Panc1 (cell line): ENCODE results near the gene C4BPB. TPM values are rescaled to one million over a fixed set of nuclear protein-coding genes. Genes with fewer than 3 reads are reported as not detected.

Source experiments
- ATAC-seq: fragments of 200-7000 bp; cut with Tn5 transposase; 2 replicates; pipeline ENCODE4 v1.9.1; 2020; ENCODE audit warnings: mild to moderate bottlenecking, moderate library complexity
- BruUV-seq: library from RNA; stranded (reverse); fragments of 400-500 nt; replicated peaks from 2 replicates; lab custom pipeline; 2021; lab: Mats Ljungman, UMichigan
- CTCF ChIA-PET: fragments of 300-600 bp; sonication (Branson Sonifier 250); formaldehyde crosslinking; loops from one replicate; lab custom pipeline; 2022; ENCODE audit warnings: antibody characterized with exemption; lab: Charles Lee
- POLR2A ChIA-PET: fragments of 300-600 bp; sonication (Branson Sonifier 250); formaldehyde crosslinking; loops from one replicate; lab custom pipeline; 2022; ENCODE audit warnings: antibody characterized with exemption; lab: Charles Lee
- DNase-seq: peaks from one replicate; pipeline ENCODE4 v3.0.0-alpha.2; 2010; ENCODE audit warnings: low read depth, low spot score
- H3K27ac ChIP-seq: 2 replicates; pipeline ENCODE4 v1.5.1; 2011; ENCODE audit warnings: mild to moderate bottlenecking, low read length, inconsistent platforms
- H3K27me3 ChIP-seq: fragments of 200-500 bp; sonication (Bioruptor generic); 2 replicates; pipeline ENCODE4 v1.6.0; 2014; ENCODE audit warnings: low read length, inconsistent platforms; ENCODE audit not compliant: control insufficient read depth, insufficient read depth
- H3K36me3 ChIP-seq: fragments of 200-500 bp; sonication (Bioruptor generic); 2 replicates; pipeline ENCODE4 v1.5.1; 2014; ENCODE audit warnings: inconsistent platforms, mild to moderate bottlenecking, low read length, moderate library complexity; ENCODE audit not compliant: control insufficient read depth, insufficient read depth
- H3K4me1 ChIP-seq: 2 replicates; pipeline ENCODE4 v1.5.1; 2011; ENCODE audit warnings: inconsistent platforms, mild to moderate bottlenecking, low read length, moderate library complexity; ENCODE audit not compliant: control insufficient read depth, insufficient read depth
- H3K4me3 ChIP-seq, 2 experiments: 2 replicates each; pipeline ENCODE4 v1.5.1; 2011 to 2012; ENCODE audit warnings: low read depth in 2 of 2, low read length in 2 of 2, mild to moderate bottlenecking in 2 of 2, inconsistent platforms in 1 of 2, moderate library complexity in 1 of 2
- H3K9me3 ChIP-seq: fragments of 200-500 bp; sonication (Bioruptor generic); 2 replicates; pipeline ENCODE4 v1.5.1; 2014; ENCODE audit warnings: low read depth, mild to moderate bottlenecking, inconsistent platforms, low read length, moderate library complexity; ENCODE audit not compliant: control insufficient read depth, insufficient read depth
- POLR2AphosphoS5 ChIP-seq: IDR thresholded peaks from 2 replicates; pipeline ENCODE4 v1.6.1; 2012; ENCODE audit warnings: mild to moderate bottlenecking, low read depth, low read length, moderate library complexity
- REST ChIP-seq, 2 experiments: IDR thresholded peaks; 2 replicates each; pipeline ENCODE4 v1.6.1; 2011 to 2012; ENCODE audit warnings: low read depth in 2 of 2, control low read depth in 1 of 2, low read length in 1 of 2, mild to moderate bottlenecking in 1 of 2, moderate library complexity in 1 of 2; ENCODE audit not compliant: insufficient read depth in 1 of 2
- SIN3A ChIP-seq: IDR thresholded peaks from 2 replicates; pipeline ENCODE4 v1.6.1; 2012; ENCODE audit warnings: low read depth, mild to moderate bottlenecking, low read length, moderate library complexity, borderline replicate concordance; ENCODE audit not compliant: insufficient read depth
- TCF7L2 ChIP-seq: IDR thresholded peaks from 2 replicates; pipeline ENCODE4 v1.6.1; 2011; ENCODE audit warnings: mild to moderate bottlenecking, low read depth, low read length, inconsistent platforms
- in situ Hi-C: cut with HindIII; loops from 2 replicates; pipeline ENCODE4 v1.10.0; 2016; ENCODE audit warnings: low sequenced_read_pairs, low pct_unique_long_range_greater_than_20kb
- intact Hi-C: fragments of 100-400 bp; cut with micrococcal nuclease; formaldehyde crosslinking; loops from one replicate; pipeline ENCODE4 v1.10.0; 2022; ENCODE audit not compliant: unreplicated experiment
- total RNA-seq: library from RNA; stranded (reverse); gene quantifications from one replicate; pipeline ENCODE4 v1.2.1, GENCODE V29; 2021; ENCODE audit not compliant: unreplicated experiment
- TF ChIP-seq, protein P1 (sequence below): fragments of 450-650 bp; IDR thresholded peaks from 2 replicates; pipeline ENCODE4 v1.5.1; 2017; ENCODE audit warnings: mild to moderate bottlenecking

The C4BPB gene
- total RNA-seq, 1 experiment from 2014 or later = 0.62 TPM

- TF ChIP-seq POLR2AphosphoS5 (no peak), SIN3A (no peak), REST (IDR thresholded peaks at IDR 0.05; ENCODE audit: insufficient read depth in 1 of 2, low read depth in 2 of 2, low read length in 1 of 2) (no peak), TCF7L2 (no peak)
- TF ChIP-seq, protein P1, sequence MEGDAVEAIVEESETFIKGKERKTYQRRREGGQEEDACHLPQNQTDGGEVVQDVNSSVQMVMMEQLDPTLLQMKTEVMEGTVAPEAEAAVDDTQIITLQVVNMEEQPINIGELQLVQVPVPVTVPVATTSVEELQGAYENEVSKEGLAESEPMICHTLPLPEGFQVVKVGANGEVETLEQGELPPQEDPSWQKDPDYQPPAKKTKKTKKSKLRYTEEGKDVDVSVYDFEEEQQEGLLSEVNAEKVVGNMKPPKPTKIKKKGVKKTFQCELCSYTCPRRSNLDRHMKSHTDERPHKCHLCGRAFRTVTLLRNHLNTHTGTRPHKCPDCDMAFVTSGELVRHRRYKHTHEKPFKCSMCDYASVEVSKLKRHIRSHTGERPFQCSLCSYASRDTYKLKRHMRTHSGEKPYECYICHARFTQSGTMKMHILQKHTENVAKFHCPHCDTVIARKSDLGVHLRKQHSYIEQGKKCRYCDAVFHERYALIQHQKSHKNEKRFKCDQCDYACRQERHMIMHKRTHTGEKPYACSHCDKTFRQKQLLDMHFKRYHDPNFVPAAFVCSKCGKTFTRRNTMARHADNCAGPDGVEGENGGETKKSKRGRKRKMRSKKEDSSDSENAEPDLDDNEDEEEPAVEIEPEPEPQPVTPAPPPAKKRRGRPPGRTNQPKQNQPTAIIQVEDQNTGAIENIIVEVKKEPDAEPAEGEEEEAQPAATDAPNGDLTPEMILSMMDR = no peak
- no peaks in the 10 kb centered on the region for H3K4me1 ChIP-seq
- no peak for DNase-seq
- no peaks in the 10 kb centered on the region for H3K27me3 ChIP-seq
- ATAC-seq = no peak
- H3K9me3 ChIP-seq = peaks cover 7% of the 10 kb centered on the region; the same call in 1 of the 2 replicates
- BruUV-seq = no TSS peak
- in situ Hi-C loops (no loop called here), intact Hi-C loops (no loop called here)
- ChIA-PET POLR2A (no interaction called here), CTCF (no interaction called here)
- H3K36me3 ChIP-seq = no peaks in the 10 kb centered on the region
- H3K4me3 ChIP-seq = no peak overlapping the region
- H3K27ac ChIP-seq = no peak overlapping the region
Measured at GRCh38 chr1:207102659-207103058, 14.0 kb downstream of the C4BPB start.

DNA sequence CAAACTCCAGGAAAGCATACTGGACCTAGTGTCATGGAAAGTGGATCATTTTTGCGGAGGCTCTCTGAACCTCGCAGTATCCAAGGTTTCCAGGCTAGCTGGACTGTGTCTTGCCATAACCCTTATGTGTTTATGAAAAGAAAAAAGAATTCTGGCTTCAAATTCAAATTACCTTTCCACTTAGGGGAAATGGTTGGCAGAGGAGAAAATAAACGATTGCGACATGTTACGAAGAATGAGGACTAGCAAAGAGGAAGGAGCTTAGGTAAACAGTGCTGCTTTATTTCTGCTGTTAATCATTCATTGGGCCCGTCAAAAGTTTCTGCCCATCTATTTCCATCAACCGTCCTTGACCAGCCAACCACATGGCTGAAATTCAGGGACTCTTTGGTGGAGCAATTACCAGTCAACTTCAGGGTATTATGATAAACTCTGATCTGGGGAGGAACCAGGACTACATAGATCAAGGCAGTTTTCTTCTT is 15.3 kb downstream of the C4BPB start, which contains the start of gene C4BPA:
Gene C4BPA (plus strand): TSS at position 342 of the 482 bp plus-strand sequence. CDS start 8,793 bp downstream, outside the sequence.
- Histone ChIP-seq H3K9me3 (no peaks in the 10 kb centered on the region), H3K4me3 (no peak within 1 kb of the TSS), H3K27ac (no peak within 1 kb of the TSS), H3K27me3 (no peaks in the 10 kb centered on the region), H3K4me1 (no peaks in the 10 kb centered on the region), H3K36me3 (no peaks in the 10 kb centered on the region)
- TF ChIP-seq TCF7L2 (no peak), POLR2AphosphoS5 (no peak), SIN3A (no peak), REST (IDR thresholded peaks at IDR 0.05; ENCODE audit: insufficient read depth in 1 of 2, low read depth in 2 of 2, low read length in 1 of 2) (no peak)
- TF ChIP-seq, protein P1 = no peak
- POLR2A ChIA-PET = no interaction called here
- intact Hi-C loops (no loop called here), in situ Hi-C loops (no loop called here)
- ATAC-seq (no peak), DNase-seq (no peak)
- BruUV-seq = no TSS peak
- CTCF ChIA-PET = no interaction called here
